Measurements from ENCODE around the gene ITPKA. TPM values are rescaled to one million over a fixed set of nuclear protein-coding genes. Genes with fewer than 3 reads are reported as not detected.

ITPKA gene
- total and polyA plus RNA-seq, 4 donors, result 0.29 to 8.1 (median 0.38) TPM

- Histone ChIP-seq H3K27ac (ENCODE audit: low read depth in 1 of 2, low read length in 2 of 2) (no peak overlapping the region), H3K36me3 (ENCODE audit: control insufficient read depth in 1 of 2, insufficient read depth in 2 of 2, low read length in 1 of 2) (no peaks in the 10 kb centered on the region), H3K4me3 (ENCODE audit: low read length in 2 of 2) (no peak overlapping the region), H3K4me1 (ENCODE audit: control insufficient read depth in 1 of 2, insufficient read depth in 2 of 2, low read length in 2 of 2) (no peaks in the 10 kb centered on the region), H3K9me3 (ENCODE audit: control insufficient read depth, low read length) (no peaks in the 10 kb centered on the region), H3K27me3 (ENCODE audit: control insufficient read depth in 1 of 2, insufficient read depth in 2 of 2, low read length in 1 of 2) (no peaks in the 10 kb centered on the region)
- no peak for DNase-seq
- ATAC-seq (ENCODE audit: low FRiP score), result no peak
- intact Hi-C loops (cut with DNase I), result no loop called here
- WGBS, 2 donors, result 81 to 82% methylated on average over 43 of the region's 43 CpGs
These were observed 7.4 kb upstream of the ITPKA start for GRCh38 chr15:41486286-41486685.

GRCh38 chr15:41487381-41487780, 6.3 kb upstream of the ITPKA start:
- no peak overlapping the region for H3K27ac ChIP-seq (ENCODE audit: low read depth in 1 of 2, low read length in 2 of 2)
- no peak overlapping the region for H3K4me3 ChIP-seq (ENCODE audit: low read length in 2 of 2)
- H3K36me3 ChIP-seq (ENCODE audit: control insufficient read depth in 1 of 2, insufficient read depth in 2 of 2, low read length in 1 of 2), result no peaks in the 10 kb centered on the region
- no peaks in the 10 kb centered on the region for H3K4me1 ChIP-seq (ENCODE audit: control insufficient read depth in 1 of 2, insufficient read depth in 2 of 2, low read length in 2 of 2)
- H3K27me3 ChIP-seq (ENCODE audit: control insufficient read depth in 1 of 2, insufficient read depth in 2 of 2, low read length in 1 of 2), result no peaks in the 10 kb centered on the region
- intact Hi-C loops (cut with DNase I), result no loop called here
- DNase-seq, result no peak
- WGBS, 2 donors, result 88 to 90% methylated on average over 9 of the region's 9 CpGs
- no peaks in the 10 kb centered on the region for H3K9me3 ChIP-seq (ENCODE audit: control insufficient read depth, low read length)
- ATAC-seq (ENCODE audit: low FRiP score), result no peak

- Histone ChIP-seq H3K4me1 (ENCODE audit: control insufficient read depth in 1 of 2, insufficient read depth in 2 of 2, low read length in 2 of 2) (no peaks in the 10 kb centered on the region), H3K36me3 (ENCODE audit: control insufficient read depth in 1 of 2, insufficient read depth in 2 of 2, low read length in 1 of 2) (no peaks in the 10 kb centered on the region), H3K27me3 (ENCODE audit: control insufficient read depth in 1 of 2, insufficient read depth in 2 of 2, low read length in 1 of 2) (no peaks in the 10 kb centered on the region), H3K27ac (ENCODE audit: low read depth in 1 of 2, low read length in 2 of 2) (no peak overlapping the region), H3K4me3 (ENCODE audit: low read length in 2 of 2) (no peak overlapping the region), H3K9me3 (ENCODE audit: control insufficient read depth, low read length) (no peaks in the 10 kb centered on the region)
- ATAC-seq (ENCODE audit: low FRiP score) (no peak), DNase-seq (no peak)
- intact Hi-C loops (cut with DNase I), result no loop called here
- WGBS, 2 donors, result 88% methylated on average over 2 of the region's 2 CpGs
These were observed 5.9 kb upstream of the ITPKA start for GRCh38 chr15:41487802-41488201.

- Histone ChIP-seq H3K27ac (ENCODE audit: low read depth in 1 of 2, low read length in 2 of 2) (no peak overlapping the region), H3K27me3 (ENCODE audit: control insufficient read depth in 1 of 2, insufficient read depth in 2 of 2, low read length in 1 of 2) (no peaks in the 10 kb centered on the region), H3K36me3 (ENCODE audit: control insufficient read depth in 1 of 2, insufficient read depth in 2 of 2, low read length in 1 of 2) (no peaks in the 10 kb centered on the region), H3K4me1 (ENCODE audit: control insufficient read depth in 1 of 2, insufficient read depth in 2 of 2, low read length in 2 of 2) (no peaks in the 10 kb centered on the region), H3K4me3 (ENCODE audit: low read length in 2 of 2) (no peak overlapping the region), H3K9me3 (ENCODE audit: control insufficient read depth, low read length) (no peaks in the 10 kb centered on the region)
- DNase-seq, result no peak
- intact Hi-C loops (cut with DNase I), result loop anchor here in 1 of 2 donors (5.0 kb wide), 1 partner anchor 72 kb away; the partner anchor contains the start of gene RTF1
- no peak for ATAC-seq (ENCODE audit: low FRiP score)
- 98 to 100% methylated on average over 2 of the region's 2 CpGs for WGBS, 2 donors
These were observed 4.0 kb upstream of the ITPKA start for GRCh38 chr15:41489641-41490040.

GRCh38 chr15:41490355-41490754, 3.3 kb upstream of the ITPKA start:
- DNase-seq (no peak), ATAC-seq (ENCODE audit: low FRiP score) (no peak)
- Histone ChIP-seq H3K9me3 (ENCODE audit: control insufficient read depth, low read length) (no peaks in the 10 kb centered on the region), H3K36me3 (ENCODE audit: control insufficient read depth in 1 of 2, insufficient read depth in 2 of 2, low read length in 1 of 2) (no peaks in the 10 kb centered on the region), H3K4me1 (ENCODE audit: control insufficient read depth in 1 of 2, insufficient read depth in 2 of 2, low read length in 2 of 2) (no peaks in the 10 kb centered on the region), H3K27me3 (ENCODE audit: control insufficient read depth in 1 of 2, insufficient read depth in 2 of 2, low read length in 1 of 2) (no peaks in the 10 kb centered on the region), H3K27ac (ENCODE audit: low read depth in 1 of 2, low read length in 2 of 2) (no peak overlapping the region), H3K4me3 (ENCODE audit: low read length in 2 of 2) (no peak overlapping the region)
- WGBS, 2 donors, result 33 to 41% methylated on average over 4 of the region's 4 CpGs
- intact Hi-C loops (cut with DNase I), result loop anchor here in 1 of 2 donors (5.0 kb wide), 1 partner anchor 73 kb away; the partner anchor contains the start of gene RTF1

- Histone ChIP-seq H3K36me3 (ENCODE audit: control insufficient read depth in 1 of 2, insufficient read depth in 2 of 2, low read length in 1 of 2) (no peaks in the 10 kb centered on the region), H3K9me3 (ENCODE audit: control insufficient read depth, low read length) (no peaks in the 10 kb centered on the region), H3K4me1 (ENCODE audit: control insufficient read depth in 1 of 2, insufficient read depth in 2 of 2, low read length in 2 of 2) (no peaks in the 10 kb centered on the region), H3K4me3 (ENCODE audit: low read length in 2 of 2) (no peak overlapping the region), H3K27me3 (ENCODE audit: control insufficient read depth in 1 of 2, insufficient read depth in 2 of 2, low read length in 1 of 2) (no peaks in the 10 kb centered on the region), H3K27ac (ENCODE audit: low read depth in 1 of 2, low read length in 2 of 2) (no peak overlapping the region)
- no peak for ATAC-seq (ENCODE audit: low FRiP score)
- DNase-seq, result no peak
- intact Hi-C loops (cut with DNase I), result loop anchor here in 1 of 2 donors (5.0 kb wide), 1 partner anchor 75 kb away; the partner anchor contains the start of gene RTF1
- WGBS, 2 donors, result 88 to 90% methylated on average over 4 of the region's 4 CpGs
These were observed 1.8 kb upstream of the ITPKA start for GRCh38 chr15:41491889-41492288.

- Histone ChIP-seq H3K4me1 (ENCODE audit: control insufficient read depth in 1 of 2, insufficient read depth in 2 of 2, low read length in 2 of 2) (no peaks in the 10 kb centered on the region), H3K4me3 (ENCODE audit: low read length in 2 of 2) (peak overlapping the region; percentile 62 to 84), H3K27me3 (ENCODE audit: control insufficient read depth in 1 of 2, insufficient read depth in 2 of 2, low read length in 1 of 2) (no peaks in the 10 kb centered on the region), H3K9me3 (ENCODE audit: control insufficient read depth, low read length) (no peaks in the 10 kb centered on the region), H3K27ac (ENCODE audit: low read depth in 1 of 2, low read length in 2 of 2) (no peak overlapping the region), H3K36me3 (ENCODE audit: control insufficient read depth in 1 of 2, insufficient read depth in 2 of 2, low read length in 1 of 2) (no peaks in the 10 kb centered on the region)
- DNase-seq (no peak), ATAC-seq (ENCODE audit: low FRiP score) (no peak)
- 3 to 4% methylated on average over 15 of the region's 15 CpGs for WGBS, 2 donors
- intact Hi-C loops (cut with DNase I), result loop anchor here in 1 of 2 donors (5.0 kb wide), 1 partner anchor 75 kb away; the partner anchor contains the start of gene RTF1
These were observed 973 bp upstream of the ITPKA start for GRCh38 chr15:41492597-41493204.

- DNase-seq (no peak), ATAC-seq (ENCODE audit: low FRiP score) (no peak)
- no peaks in the 10 kb centered on the region for H3K27me3 ChIP-seq (ENCODE audit: control insufficient read depth in 1 of 2, insufficient read depth in 2 of 2, low read length in 1 of 2)
- peak overlapping the region; percentile 62 to 84 for H3K4me3 ChIP-seq (ENCODE audit: low read length in 2 of 2)
- H3K9me3 ChIP-seq (ENCODE audit: control insufficient read depth, low read length), result no peaks in the 10 kb centered on the region
- intact Hi-C loops (cut with DNase I), result loop anchor here in 1 of 2 donors (5.0 kb wide), 1 partner anchor 77 kb away; the partner anchor contains the start of gene RTF1
- 0% methylated on average over 3 to 41 of the region's 41 CpGs for WGBS, 2 donors
- no peaks in the 10 kb centered on the region for H3K4me1 ChIP-seq (ENCODE audit: control insufficient read depth in 1 of 2, insufficient read depth in 2 of 2, low read length in 2 of 2)
- no peaks in the 10 kb centered on the region for H3K36me3 ChIP-seq (ENCODE audit: control insufficient read depth in 1 of 2, insufficient read depth in 2 of 2, low read length in 1 of 2)
- no peak overlapping the region for H3K27ac ChIP-seq (ENCODE audit: low read depth in 1 of 2, low read length in 2 of 2)
These were observed 172 bp downstream of the ITPKA start for GRCh38 chr15:41493902-41494189.

- no peaks in the 10 kb centered on the region for H3K27me3 ChIP-seq (ENCODE audit: control insufficient read depth in 1 of 2, insufficient read depth in 2 of 2, low read length in 1 of 2)
- no peaks in the 10 kb centered on the region for H3K4me1 ChIP-seq (ENCODE audit: control insufficient read depth in 1 of 2, insufficient read depth in 2 of 2, low read length in 2 of 2)
- peak overlapping the region; percentile 62 to 84 for H3K4me3 ChIP-seq (ENCODE audit: low read length in 2 of 2)
- peak in 1 of 2 donors; percentile 81 for DNase-seq
- H3K36me3 ChIP-seq (ENCODE audit: control insufficient read depth in 1 of 2, insufficient read depth in 2 of 2, low read length in 1 of 2), result no peaks in the 10 kb centered on the region
- H3K27ac ChIP-seq (ENCODE audit: low read depth in 1 of 2, low read length in 2 of 2), result no peak overlapping the region
- H3K9me3 ChIP-seq (ENCODE audit: control insufficient read depth, low read length), result no peaks in the 10 kb centered on the region
- ATAC-seq (ENCODE audit: low FRiP score), result peak; percentile 4
- intact Hi-C loops (cut with DNase I), result loop anchor here in 1 of 2 donors (5.0 kb wide), 1 partner anchor 77 kb away; the partner anchor contains the start of gene RTF1
- 1% methylated on average over 63 to 77 of the region's 77 CpGs for WGBS, 2 donors
These were observed 682 bp downstream of the ITPKA start for GRCh38 chr15:41494190-41494921.

Measured in aorta (tissue), 5 donors.